ENCODE results near the gene NOL11.
A peak's percentile ranks its signal among the peaks of the same experiment; 100 is the strongest.
"Not testable (repeated sequence)": the region's sequence is repeated elsewhere in the genome, so short reads cannot be mapped to it uniquely, and the experiment has no call there.

Gene NOL11

GRCh38 chr17:67756766-67757165, 39.0 kb downstream of the NOL11 start:
- not testable (repeated sequence) for DNase-seq

GRCh38 chr17:67759355-67760171, 41.8 kb downstream of the NOL11 start:
- DNase-seq = no peak

GRCh38 chr17:67765623-67766022, 47.9 kb downstream of the NOL11 start:
- DNase-seq = no peak

GRCh38 chr17:67769231-67769630, 51.5 kb downstream of the NOL11 start:
- no peak for DNase-seq

GRCh38 chr17:67770539-67770938, 52.8 kb downstream of the NOL11 start:
- no peak for DNase-seq

GRCh38 chr17:67772679-67773078, 54.9 kb downstream of the NOL11 start:
- DNase-seq = no peak

GRCh38 chr17:67773246-67773645, 55.5 kb downstream of the NOL11 start:
- no peak for DNase-seq

- DNase-seq = peak; percentile 39
These were observed 61.4 kb downstream of the NOL11 start for GRCh38 chr17:67779098-67779672.

- DNase-seq = no peak
These were observed 66.8 kb downstream of the NOL11 start for GRCh38 chr17:67784364-67785121.

- no peak for DNase-seq
These were observed 67.4 kb downstream of the NOL11 start for GRCh38 chr17:67785122-67785477.

- no peak for DNase-seq
These were observed 67.8 kb downstream of the NOL11 start for GRCh38 chr17:67785504-67785903.

All from stimulated activated CD4-positive, alpha-beta T cell treated with anti-CD3 and anti-CD28 coated beads, Interleukin-15, amount 100 ng/mL, for 24 hours (primary cell).